Anterior cingulate cortex (tissue), 58 donors: ENCODE measurements around the gene DDX24.

Experiments
- DNase-seq, 58 donors: peaks; one replicate each; lab custom pipeline; 2025; lab: John Stamatoyannopoulos, UW

DDX24 gene

GRCh38 chr14:94115631-94116030, 34.6 kb upstream of the DDX24 start:
- no peak for DNase-seq

GRCh38 chr14:94115058-94115591, 34.1 kb upstream of the DDX24 start:
- peak in 6 of 58 donors; percentile 17 to 58 (median 28) for DNase-seq

- DNase-seq: no peak
Observed at GRCh38 chr14:94114589-94115057, 33.6 kb upstream of the DDX24 start.

GRCh38 chr14:94113908-94114588, 33.0 kb upstream of the DDX24 start:
- no peak for DNase-seq

- DNase-seq: peak in 5 of 58 donors; percentile 9 to 11 (median 10)
Observed at GRCh38 chr14:94113490-94113889, 32.5 kb upstream of the DDX24 start.

GRCh38 chr14:94113073-94113472, 32.1 kb upstream of the DDX24 start:
- DNase-seq: no peak

GRCh38 chr14:94112513-94113063, 31.6 kb upstream of the DDX24 start:
- DNase-seq: no peak

GRCh38 chr14:94111276-94112095, 30.5 kb upstream of the DDX24 start:
- DNase-seq: no peak

- no peak for DNase-seq
Observed at GRCh38 chr14:94110552-94111181, 29.7 kb upstream of the DDX24 start, which contains the start of gene IFI27. Gene IFI27, plus strand, starts transcription at chr14:94110736.

GRCh38 chr14:94109915-94110250, 28.9 kb upstream of the DDX24 start:
- no peak for DNase-seq

GRCh38 chr14:94104731-94105130, 23.7 kb upstream of the DDX24 start:
- DNase-seq: no peak

- DNase-seq: peak in 13 of 58 donors; percentile 8 to 47 (median 24)
Observed at GRCh38 chr14:94103554-94104150, 22.6 kb upstream of the DDX24 start.

GRCh38 chr14:94102768-94103482, 21.9 kb upstream of the DDX24 start:
- DNase-seq: no peak

- DNase-seq: peak in 3 of 58 donors; percentile 15 to 33 (median 20)
Observed at GRCh38 chr14:94101748-94102147, 20.7 kb upstream of the DDX24 start.

- peak in 2 of 58 donors; percentile 18 to 23 for DNase-seq
Observed at GRCh38 chr14:94100847-94101246, 19.8 kb upstream of the DDX24 start.

GRCh38 chr14:94099006-94099405, 18.0 kb upstream of the DDX24 start:
- DNase-seq: no peak

- DNase-seq: no peak
Observed at GRCh38 chr14:94098326-94098992, 17.5 kb upstream of the DDX24 start.

- no peak for DNase-seq
Observed at GRCh38 chr14:94097091-94097490, 16.1 kb upstream of the DDX24 start.

- DNase-seq: no peak
Observed at GRCh38 chr14:94093418-94093817, 12.4 kb upstream of the DDX24 start.
